Cerebellar cortex (tissue), 1 donor: Measurements from ENCODE around the gene DZIP1.

Experiments used
- DNase-seq: peaks from one replicate; pipeline ENCODE4 v3.0.0-alpha.2; 2015; ENCODE audit warnings: low spot score

The DZIP1 gene

GRCh38 chr13:95642999-95643398 is 1.5 kb downstream of the DZIP1 start:
- no peak for DNase-seq

- peak; percentile 18 for DNase-seq
These were observed 2.4 kb downstream of the DZIP1 start for GRCh38 chr13:95642028-95642621.

- DNase-seq: peak; percentile 22
These were observed 3.0 kb downstream of the DZIP1 start for GRCh38 chr13:95641291-95642027.

- DNase-seq: no peak
These were observed 7.7 kb downstream of the DZIP1 start for GRCh38 chr13:95636853-95637252.

- no peak for DNase-seq
These were observed 13.9 kb downstream of the DZIP1 start for GRCh38 chr13:95630593-95630992.

- no peak for DNase-seq
These were observed 15.4 kb downstream of the DZIP1 start for GRCh38 chr13:95629071-95629470.

- DNase-seq: no peak
These were observed 16.0 kb downstream of the DZIP1 start for GRCh38 chr13:95628488-95628887.

- DNase-seq: no peak
These were observed 16.9 kb downstream of the DZIP1 start for GRCh38 chr13:95627590-95627989.

GRCh38 chr13:95626768-95627167 is 17.7 kb downstream of the DZIP1 start:
- DNase-seq: no peak

GRCh38 chr13:95624020-95624419 is 20.5 kb downstream of the DZIP1 start:
- peak; percentile 60 for DNase-seq

- no peak for DNase-seq
These were observed 21.4 kb downstream of the DZIP1 start for GRCh38 chr13:95623141-95623540.

GRCh38 chr13:95620825-95621498 is 23.5 kb downstream of the DZIP1 start:
- peak; percentile 28 for DNase-seq

GRCh38 chr13:95620030-95620824 is 24.3 kb downstream of the DZIP1 start:
- DNase-seq: no peak

- DNase-seq: no peak
These were observed 29.0 kb downstream of the DZIP1 start for GRCh38 chr13:95615539-95615938.

- no peak for DNase-seq
These were observed 29.8 kb downstream of the DZIP1 start for GRCh38 chr13:95614641-95615245.

- DNase-seq: peak; percentile 16
These were observed 35.7 kb downstream of the DZIP1 start for GRCh38 chr13:95608640-95609323.

- no peak for DNase-seq
These were observed 37.1 kb downstream of the DZIP1 start for GRCh38 chr13:95607366-95607765.

- no peak for DNase-seq
These were observed 38.9 kb downstream of the DZIP1 start for GRCh38 chr13:95605448-95606125.

GRCh38 chr13:95604556-95604915 is 40.0 kb downstream of the DZIP1 start:
- DNase-seq: no peak

- peak; percentile 46 for DNase-seq
These were observed 40.5 kb downstream of the DZIP1 start for GRCh38 chr13:95603887-95604555.
